ENCODE results near the gene FUNDC1. TPM values are rescaled to one million over a fixed set of nuclear protein-coding genes. Genes with fewer than 3 reads are reported as not detected.

FUNDC1 gene
- total RNA-seq, 1 donor from 2014 or later = 16.2 TPM

DNA sequence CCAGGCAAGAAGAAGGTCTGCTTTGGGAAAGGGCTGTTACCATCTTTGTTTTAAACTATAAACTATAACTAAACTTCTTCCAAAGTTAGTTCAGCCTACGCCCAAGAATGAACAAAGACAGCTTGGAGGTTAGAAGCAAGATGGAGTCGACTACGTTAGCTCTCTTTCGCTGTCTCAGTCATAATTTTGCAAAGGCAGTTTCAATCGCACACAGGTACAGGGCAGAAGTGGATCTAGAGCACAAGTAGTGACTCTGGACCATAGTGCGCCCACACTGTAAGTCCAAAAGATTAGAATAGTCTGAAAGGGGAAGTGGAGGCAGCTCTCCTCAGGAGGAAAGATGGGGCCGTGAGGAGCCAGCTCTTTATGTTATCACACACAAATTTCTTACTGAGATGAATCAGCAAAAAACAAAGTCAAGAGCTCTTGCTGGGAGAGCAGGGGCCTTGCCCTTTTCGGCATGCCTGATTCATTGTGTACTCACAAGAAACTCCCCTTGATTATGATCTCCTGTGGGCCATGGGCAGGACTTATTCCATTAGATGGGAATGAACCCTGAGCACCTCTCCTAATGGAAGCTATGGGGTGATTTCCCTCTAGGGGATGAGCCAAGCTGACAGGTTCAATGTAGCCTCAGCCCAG lies 58.6 kb downstream of the FUNDC1 start:
- Mint-ChIP-seq H3K4me3 (ENCODE audit: unreplicated experiment) (no peak overlapping the region), H3K36me3 (ENCODE audit: unreplicated experiment) (no peaks in the 10 kb centered on the region), H3K9me3 (ENCODE audit: unreplicated experiment) (peaks cover 13% of the 10 kb centered on the region), H3K27me3 (ENCODE audit: unreplicated experiment) (no peaks in the 10 kb centered on the region), H3K27ac (ENCODE audit: unreplicated experiment) (no peak overlapping the region), H3K4me1 (ENCODE audit: unreplicated experiment) (no peaks in the 10 kb centered on the region)
- TF ChIP-seq, protein P1, sequence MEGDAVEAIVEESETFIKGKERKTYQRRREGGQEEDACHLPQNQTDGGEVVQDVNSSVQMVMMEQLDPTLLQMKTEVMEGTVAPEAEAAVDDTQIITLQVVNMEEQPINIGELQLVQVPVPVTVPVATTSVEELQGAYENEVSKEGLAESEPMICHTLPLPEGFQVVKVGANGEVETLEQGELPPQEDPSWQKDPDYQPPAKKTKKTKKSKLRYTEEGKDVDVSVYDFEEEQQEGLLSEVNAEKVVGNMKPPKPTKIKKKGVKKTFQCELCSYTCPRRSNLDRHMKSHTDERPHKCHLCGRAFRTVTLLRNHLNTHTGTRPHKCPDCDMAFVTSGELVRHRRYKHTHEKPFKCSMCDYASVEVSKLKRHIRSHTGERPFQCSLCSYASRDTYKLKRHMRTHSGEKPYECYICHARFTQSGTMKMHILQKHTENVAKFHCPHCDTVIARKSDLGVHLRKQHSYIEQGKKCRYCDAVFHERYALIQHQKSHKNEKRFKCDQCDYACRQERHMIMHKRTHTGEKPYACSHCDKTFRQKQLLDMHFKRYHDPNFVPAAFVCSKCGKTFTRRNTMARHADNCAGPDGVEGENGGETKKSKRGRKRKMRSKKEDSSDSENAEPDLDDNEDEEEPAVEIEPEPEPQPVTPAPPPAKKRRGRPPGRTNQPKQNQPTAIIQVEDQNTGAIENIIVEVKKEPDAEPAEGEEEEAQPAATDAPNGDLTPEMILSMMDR (IDR thresholded peaks at IDR 0.05) = no peak
- no peak for DNase-seq (ENCODE audit: extremely low spot score, unreplicated experiment)

DNA sequence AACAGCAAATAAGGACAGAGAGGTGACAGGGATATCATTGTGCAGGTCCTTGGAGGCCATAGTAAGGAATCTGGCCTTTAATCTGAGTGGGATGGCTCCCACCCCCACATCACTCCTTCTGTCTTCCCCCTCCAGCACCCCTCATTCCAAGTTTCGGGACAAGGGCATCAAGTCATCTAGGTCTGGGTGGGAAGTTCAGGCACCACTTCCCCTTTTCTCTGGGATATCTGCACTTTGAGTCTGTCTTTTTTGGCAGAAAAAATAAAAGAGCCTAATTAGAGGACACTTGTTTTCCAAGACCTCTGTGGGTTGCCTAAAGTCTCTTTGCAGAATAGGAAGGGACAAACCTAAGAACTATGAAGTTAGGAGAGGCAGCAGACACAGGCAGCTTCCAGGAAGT lies 60.1 kb downstream of the FUNDC1 start:
- no peak for DNase-seq (ENCODE audit: extremely low spot score, unreplicated experiment)
- peaks cover 13% of the 10 kb centered on the region for H3K9me3 Mint-ChIP-seq (ENCODE audit: unreplicated experiment)
- H3K4me3 Mint-ChIP-seq (ENCODE audit: unreplicated experiment) = no peak overlapping the region
- H3K4me1 Mint-ChIP-seq (ENCODE audit: unreplicated experiment) = no peaks in the 10 kb centered on the region
- H3K36me3 Mint-ChIP-seq (ENCODE audit: unreplicated experiment) = no peaks in the 10 kb centered on the region
- H3K27me3 Mint-ChIP-seq (ENCODE audit: unreplicated experiment) = no peaks in the 10 kb centered on the region
- H3K27ac Mint-ChIP-seq (ENCODE audit: unreplicated experiment) = no peak overlapping the region
- TF ChIP-seq, protein P1 (IDR thresholded peaks at IDR 0.05) = no peak

DNA sequence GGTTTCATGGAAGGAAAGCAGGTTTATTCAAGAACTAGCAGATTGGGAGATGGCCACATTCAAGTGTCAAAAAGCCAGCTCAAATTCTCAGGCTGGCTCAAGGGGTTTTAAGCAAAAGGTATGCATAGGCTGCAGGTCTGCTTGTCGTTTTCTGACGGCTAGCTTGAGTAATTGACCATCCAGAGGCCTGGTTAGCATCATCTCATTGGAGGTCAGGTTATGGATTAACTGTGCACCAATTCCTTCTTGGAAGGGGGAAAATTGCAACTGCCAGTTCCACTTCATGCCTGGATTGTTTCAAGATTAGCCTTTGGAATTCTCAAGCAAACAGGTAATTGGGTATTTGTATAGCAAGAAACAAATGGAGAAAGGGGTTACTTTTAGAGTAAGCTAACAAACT lies 62.1 kb downstream of the FUNDC1 start:
- no peak overlapping the region for H3K27ac Mint-ChIP-seq (ENCODE audit: unreplicated experiment)
- no peaks in the 10 kb centered on the region for H3K4me1 Mint-ChIP-seq (ENCODE audit: unreplicated experiment)
- no peaks in the 10 kb centered on the region for H3K27me3 Mint-ChIP-seq (ENCODE audit: unreplicated experiment)
- peaks cover 13% of the 10 kb centered on the region for H3K9me3 Mint-ChIP-seq (ENCODE audit: unreplicated experiment)
- H3K4me3 Mint-ChIP-seq (ENCODE audit: unreplicated experiment) = no peak overlapping the region
- no peaks in the 10 kb centered on the region for H3K36me3 Mint-ChIP-seq (ENCODE audit: unreplicated experiment)
- no peak for DNase-seq (ENCODE audit: extremely low spot score, unreplicated experiment)
- TF ChIP-seq, protein P1 (IDR thresholded peaks at IDR 0.05) = no peak

DNA sequence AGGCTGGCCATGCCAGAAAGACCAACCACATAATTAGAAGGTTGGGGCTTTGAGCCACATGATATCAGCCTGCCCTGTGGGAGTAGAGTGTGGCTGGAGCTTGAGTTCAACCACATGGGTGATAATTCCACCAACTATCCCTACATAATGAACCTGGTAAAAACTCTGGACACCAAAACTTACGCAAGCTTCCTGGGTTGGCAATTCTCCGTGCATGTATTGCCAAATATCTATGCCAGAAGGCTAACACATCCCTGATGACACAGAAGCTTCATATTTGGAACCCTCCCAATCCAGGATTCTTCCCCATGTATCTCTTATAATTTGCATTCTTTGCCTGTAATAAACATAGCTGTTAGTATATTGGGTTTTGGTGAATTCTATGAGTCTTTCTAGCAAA lies 68.2 kb downstream of the FUNDC1 start:
- TF ChIP-seq, protein P1 (IDR thresholded peaks at IDR 0.05) = no peak
- Mint-ChIP-seq H3K27me3 (ENCODE audit: unreplicated experiment) (no peaks in the 10 kb centered on the region), H3K4me3 (ENCODE audit: unreplicated experiment) (no peak overlapping the region), H3K4me1 (ENCODE audit: unreplicated experiment) (no peaks in the 10 kb centered on the region), H3K27ac (ENCODE audit: unreplicated experiment) (no peak overlapping the region), H3K36me3 (ENCODE audit: unreplicated experiment) (no peaks in the 10 kb centered on the region), H3K9me3 (ENCODE audit: unreplicated experiment) (peaks cover 10% of the 10 kb centered on the region)
- DNase-seq (ENCODE audit: extremely low spot score, unreplicated experiment) = no peak

Other genes with a start within 250 kb of the FUNDC1 start
- gene EFHC2, start 199.2 kb downstream of the FUNDC1 start, total RNA-seq = not detected in 2 replicates

Measured in osteocyte (in vitro differentiated cells).